DMS79 (cell line): ENCODE measurements around the gene PPP2R2B.
A peak's percentile ranks its signal among the peaks of the same experiment; 100 is the strongest.
"Not testable (repeated sequence)": the region's sequence is repeated elsewhere in the genome, so short reads cannot be mapped to it uniquely, and the experiment has no call there.

Experiments used
- DNase-seq: peaks from one replicate; lab custom pipeline; 2025; lab: John Stamatoyannopoulos, UW

PPP2R2B gene

GRCh38 chr5:146745931-146746577 is 132.5 kb downstream of the PPP2R2B start:
- peak; percentile 3 for DNase-seq

- no peak for DNase-seq
Measured at GRCh38 chr5:146744068-146744745, 134.3 kb downstream of the PPP2R2B start.

- no peak for DNase-seq
Measured at GRCh38 chr5:146734936-146735577, 143.5 kb downstream of the PPP2R2B start.

DNA sequence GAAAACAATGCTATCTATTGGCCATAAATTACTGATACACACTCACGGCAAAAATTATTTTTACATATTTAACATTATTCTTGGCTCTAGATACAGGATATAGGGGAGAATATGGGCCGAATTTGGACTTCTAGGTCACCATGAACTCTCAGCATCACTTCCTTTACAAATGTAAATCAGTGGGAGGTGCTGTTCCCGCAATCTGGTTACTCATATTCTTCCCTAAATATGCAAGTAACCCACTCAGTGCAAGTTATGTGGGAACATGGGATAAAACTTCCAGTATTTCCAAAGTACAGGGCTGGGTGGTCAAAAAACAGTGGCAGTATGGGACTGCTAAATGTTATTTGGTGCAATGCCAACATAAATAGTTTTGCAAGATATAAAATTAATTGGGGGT is 145.6 kb downstream of the PPP2R2B start:
- DNase-seq: no peak

DNA sequence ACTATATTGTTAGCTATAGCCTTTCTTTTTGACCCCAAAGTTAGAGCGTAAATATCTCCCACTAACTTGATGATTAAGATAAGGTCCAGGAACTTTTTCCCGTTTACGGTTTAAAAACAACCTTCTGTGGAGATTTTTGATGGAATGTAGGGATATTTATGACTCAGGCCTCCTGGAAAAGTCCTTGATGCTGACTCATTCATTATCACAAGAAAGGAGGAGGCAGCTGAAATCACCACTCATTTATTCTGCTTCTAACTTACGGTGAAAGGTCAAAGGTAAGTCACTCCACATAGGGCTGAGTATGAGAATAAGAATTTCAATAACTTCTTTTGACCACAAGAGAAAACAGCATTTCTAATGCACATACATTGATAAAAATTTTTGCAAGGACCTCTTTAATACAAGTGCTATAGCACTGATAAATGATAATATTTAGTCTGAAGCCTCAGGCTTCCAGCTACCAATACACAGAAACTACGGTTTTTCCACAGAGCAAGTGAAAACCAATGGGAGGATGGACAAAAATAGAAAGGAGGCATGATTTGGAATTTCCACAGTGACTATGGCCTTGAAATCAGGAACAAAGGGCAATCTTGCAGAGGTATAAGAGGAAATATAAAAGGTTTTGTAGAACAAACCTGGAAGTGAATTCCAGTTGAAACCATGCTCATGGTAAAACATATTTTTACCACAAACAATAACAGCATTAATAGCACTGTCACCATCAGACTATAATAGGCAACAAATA is 146.5 kb downstream of the PPP2R2B start:
- no peak for DNase-seq

DNA sequence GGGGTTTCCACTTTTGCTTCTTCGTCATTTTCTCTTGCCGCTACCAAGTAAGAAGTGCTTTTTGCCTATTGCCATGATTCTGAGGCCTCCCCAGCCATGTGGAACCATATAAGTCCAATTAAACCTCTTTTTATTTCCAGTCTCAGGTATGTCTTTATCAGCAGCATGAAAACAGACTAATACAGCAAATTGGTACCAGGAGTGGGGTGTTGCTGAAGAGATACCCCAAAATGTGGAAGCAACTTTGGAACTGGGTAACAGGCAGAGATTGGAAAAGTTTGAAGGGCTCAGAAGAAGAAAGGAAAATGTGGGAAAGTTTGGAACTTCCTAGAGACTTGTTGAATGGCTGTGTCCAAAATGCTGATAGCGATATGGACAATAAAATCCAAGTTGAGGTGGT is 149.8 kb downstream of the PPP2R2B start:
- DNase-seq: not testable (repeated sequence)

- DNase-seq: no peak
Measured at GRCh38 chr5:146726891-146727290, 151.7 kb downstream of the PPP2R2B start.

GRCh38 chr5:146726020-146726419 is 152.5 kb downstream of the PPP2R2B start:
- no peak for DNase-seq

GRCh38 chr5:146725025-146725424 is 153.5 kb downstream of the PPP2R2B start:
- no peak for DNase-seq

DNA sequence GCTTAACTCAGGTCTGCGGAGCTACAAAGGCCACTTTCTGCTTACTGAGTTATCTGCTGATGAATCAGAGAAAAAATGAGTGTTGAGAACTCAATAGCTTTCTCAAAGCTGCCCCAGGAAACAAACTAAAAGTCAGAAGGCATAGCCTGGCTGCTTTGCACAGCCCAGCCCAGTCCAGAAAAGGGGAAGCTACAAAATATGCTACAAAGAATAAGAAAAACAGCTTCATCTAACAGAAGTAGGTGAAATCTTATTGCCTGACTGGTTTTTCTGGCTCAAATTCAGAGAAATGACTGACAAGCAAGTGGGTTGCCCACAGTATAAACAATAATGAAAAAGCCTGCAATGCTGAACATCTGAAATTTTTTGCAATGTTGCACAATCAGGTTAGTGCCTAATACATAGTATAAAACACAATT is 156.2 kb downstream of the PPP2R2B start:
- no peak for DNase-seq

DNA sequence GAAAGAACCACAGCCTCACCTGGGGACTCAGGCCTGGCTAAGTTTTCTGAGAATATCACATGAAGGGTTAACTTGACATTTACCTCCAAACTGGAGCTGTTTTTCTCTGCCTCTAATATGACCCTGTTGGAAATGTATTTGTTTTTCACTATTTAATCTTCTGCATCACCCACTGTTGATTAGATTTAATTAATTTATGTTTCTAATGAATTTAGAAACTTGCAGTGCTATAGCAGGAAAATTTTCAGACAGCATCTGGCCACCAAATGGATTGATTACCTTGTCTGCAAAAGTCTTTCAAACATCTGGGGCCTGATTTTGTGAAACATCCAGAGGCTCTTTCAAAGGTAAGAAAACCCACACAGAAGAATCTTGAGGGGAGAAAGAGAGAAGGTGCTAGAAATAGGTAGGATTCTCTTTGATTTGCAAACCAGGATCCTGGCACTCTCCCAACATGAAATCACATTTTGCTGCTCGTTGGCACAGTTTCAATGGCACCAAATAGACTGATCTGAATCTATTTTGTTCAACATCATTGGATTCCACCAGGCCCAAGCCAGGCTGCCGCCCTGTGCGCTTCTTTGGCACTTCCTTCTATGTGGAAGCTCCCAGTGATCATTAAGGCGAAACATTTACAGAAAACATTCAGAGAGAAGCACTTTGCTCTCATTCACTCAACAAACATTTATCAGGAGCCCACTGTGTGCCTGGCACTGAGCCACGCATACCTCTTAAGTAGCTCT is 157.3 kb downstream of the PPP2R2B start:
- no peak for DNase-seq

- no peak for DNase-seq
Measured at GRCh38 chr5:146720107-146720506, 158.4 kb downstream of the PPP2R2B start.

- DNase-seq: no peak
Measured at GRCh38 chr5:146719179-146719578, 159.4 kb downstream of the PPP2R2B start.

- DNase-seq: no peak
Measured at GRCh38 chr5:146718609-146719008, 159.9 kb downstream of the PPP2R2B start.

DNA sequence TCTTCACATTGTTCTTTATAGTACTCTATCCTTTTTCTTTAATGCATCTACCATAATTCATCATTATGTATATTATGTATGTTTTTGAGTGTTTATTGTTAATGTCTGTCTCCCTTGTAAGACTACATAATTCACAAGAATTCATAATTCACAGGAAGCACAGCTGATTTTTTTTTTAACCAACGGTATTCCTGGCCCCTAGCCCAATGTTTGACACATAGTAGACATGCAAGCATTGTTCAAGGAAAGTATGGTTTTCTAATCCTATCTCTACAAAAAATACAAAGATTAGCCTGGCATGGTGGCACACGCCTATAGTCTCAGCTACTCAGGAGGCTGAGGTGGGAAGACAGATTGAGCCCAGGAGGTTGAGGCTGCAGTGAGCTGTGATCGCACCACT is 160.6 kb downstream of the PPP2R2B start:
- no peak for DNase-seq

GRCh38 chr5:146716636-146717035 is 161.9 kb downstream of the PPP2R2B start:
- no peak for DNase-seq

DNA sequence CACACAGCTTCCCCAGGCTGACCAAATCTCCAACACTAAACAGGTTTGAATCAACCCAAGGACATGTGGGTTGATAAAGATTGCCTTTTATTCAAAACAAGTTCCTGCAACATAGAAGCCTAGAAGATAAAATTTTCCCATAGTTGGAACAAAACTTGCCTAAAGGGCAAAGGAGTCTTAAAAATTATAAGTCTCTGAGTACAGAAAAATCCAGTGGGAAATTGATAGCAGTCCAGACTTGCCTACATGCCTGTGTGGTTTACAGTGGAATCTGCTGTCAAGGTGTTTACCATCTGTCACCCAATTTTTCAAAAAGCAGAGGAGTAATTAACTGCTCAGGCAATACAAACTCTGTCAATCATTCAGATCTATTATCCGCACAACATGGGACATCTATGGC is 168.2 kb downstream of the PPP2R2B start:
- DNase-seq: no peak

- DNase-seq: no peak
Measured at GRCh38 chr5:146707316-146707715, 171.2 kb downstream of the PPP2R2B start.

GRCh38 chr5:146706321-146706972 is 172.1 kb downstream of the PPP2R2B start:
- DNase-seq: no peak

- DNase-seq: no peak
Measured at GRCh38 chr5:146704949-146705665, 173.4 kb downstream of the PPP2R2B start.

DNA sequence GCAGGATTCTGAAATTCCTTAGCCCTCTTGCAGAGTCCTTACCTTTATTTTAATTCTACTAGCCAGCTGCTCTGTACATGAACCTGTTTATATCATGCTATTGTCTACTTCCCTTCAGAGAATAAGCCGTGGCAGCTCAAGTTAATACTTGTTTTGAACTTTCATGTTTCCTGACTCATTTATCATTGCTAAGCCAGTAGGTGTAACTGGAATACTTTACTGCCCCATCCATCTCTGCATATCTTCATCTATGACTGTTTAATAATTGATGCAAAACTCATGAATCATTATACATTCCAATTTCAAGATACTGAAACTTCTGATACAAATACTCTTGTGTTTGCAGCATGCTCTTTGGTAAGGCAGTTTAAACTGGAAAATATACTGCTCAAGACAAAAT is 174.7 kb downstream of the PPP2R2B start:
- DNase-seq: no peak
